GM19035 (cell line): ENCODE measurements around the gene FOXP2.
"Not testable (repeated sequence)": the region's sequence is repeated elsewhere in the genome, so short reads cannot be mapped to it uniquely, and the experiment has no call there.

Experiments
- ATAC-seq: cut with Tn5 transposase; IDR thresholded peaks from one replicate; pipeline ENCODE4 v1.9.1; 2021; ENCODE audit not compliant: unreplicated experiment

The FOXP2 gene

DNA sequence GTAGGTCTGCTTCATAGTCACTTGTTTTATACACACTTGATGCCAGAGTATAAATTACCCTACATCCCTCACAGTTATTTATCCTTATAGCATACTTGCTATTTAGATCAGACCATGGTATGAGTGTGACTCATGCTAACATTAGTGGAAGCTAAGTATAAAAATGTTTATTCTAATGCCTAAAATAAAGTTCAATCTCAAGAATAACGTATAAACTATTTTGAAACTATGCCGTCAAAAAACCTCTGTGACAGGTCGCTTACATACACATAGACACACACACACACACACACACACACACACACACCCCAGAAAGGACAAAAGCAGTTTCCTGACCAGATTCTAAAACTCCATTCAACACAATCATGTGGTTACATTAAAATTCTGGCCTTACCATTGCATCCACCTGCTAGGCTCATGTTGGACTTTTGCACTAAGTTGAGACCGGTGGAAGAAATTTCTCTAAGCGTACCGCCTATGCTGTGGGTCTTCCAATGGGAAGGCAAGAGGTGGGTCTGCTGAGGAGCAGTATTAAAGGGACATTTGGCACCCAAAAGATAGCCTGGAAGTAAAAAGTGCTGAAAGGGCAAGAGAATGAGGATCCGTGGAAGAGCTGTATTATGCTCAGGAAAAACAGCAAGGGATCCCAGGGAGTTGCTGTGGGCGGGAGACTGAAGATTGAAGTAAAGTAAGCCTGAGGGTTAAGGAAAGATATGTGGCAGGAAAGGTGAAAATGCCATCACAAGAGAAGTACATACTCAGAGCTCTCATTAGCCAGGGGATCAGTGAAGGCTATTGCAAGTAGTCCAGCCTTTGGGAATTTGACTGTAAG, 5.0 kb downstream of the FOXP2 start:
- ATAC-seq, result no peak

DNA sequence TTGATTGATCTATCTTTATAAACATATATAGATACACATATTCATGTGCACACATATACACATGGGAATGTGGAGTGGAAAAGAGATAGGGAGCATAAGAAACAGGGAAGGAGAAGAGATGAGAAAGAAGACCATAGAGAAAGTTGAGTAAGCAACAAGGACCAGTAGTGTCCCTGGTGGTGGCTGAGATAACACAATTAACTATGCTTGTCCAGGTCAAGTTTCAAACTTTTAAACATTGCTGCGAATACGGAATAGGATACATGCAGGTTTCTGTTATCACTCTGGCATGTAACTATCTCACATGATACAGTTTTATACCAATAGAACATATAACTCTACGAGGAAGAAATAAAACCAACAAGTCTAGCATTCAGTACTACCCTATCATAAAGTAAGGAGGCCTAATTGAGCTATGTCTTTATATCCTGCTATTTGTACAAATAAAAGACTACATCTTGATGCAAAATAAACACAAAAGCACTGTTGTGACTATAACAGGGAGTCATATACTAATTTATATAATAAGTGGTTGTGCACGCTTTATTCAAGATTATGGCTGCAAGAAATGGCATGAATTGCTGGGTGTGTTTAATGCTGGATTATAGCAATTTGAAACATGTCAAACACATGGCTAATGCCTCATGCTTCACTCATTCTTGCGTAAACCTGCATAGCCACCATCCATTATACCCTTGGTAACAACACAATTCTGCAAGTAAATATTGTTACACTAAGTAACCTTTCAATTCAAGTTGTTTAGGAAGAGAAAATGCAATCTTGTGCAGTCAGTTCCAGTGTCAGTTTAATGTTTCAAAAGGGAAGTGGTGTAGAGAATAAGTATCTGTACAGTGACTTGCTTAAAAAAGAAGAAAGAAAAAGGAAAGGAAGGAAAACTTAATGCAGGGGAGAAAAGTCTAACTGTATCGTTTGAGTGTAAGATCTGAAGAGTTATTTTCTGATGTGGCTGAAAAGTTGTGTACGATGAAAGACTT, 8.2 kb downstream of the FOXP2 start:
- ATAC-seq, result no peak

DNA sequence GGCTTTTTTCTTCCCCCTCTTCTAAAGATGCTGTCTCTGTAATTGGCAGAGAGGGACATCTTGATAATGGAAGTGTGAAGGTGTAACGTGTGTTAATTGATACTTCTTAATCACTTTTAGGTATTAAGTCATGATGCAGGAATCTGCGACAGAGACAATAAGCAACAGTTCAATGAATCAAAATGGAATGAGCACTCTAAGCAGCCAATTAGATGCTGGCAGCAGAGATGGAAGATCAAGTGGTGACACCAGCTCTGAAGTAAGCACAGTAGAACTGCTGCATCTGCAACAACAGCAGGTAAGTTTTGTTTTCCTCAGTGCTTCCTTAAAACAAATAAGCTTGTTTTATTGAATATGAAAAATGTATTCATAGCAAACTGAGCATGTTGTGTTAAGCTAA, 11.8 kb downstream of the FOXP2 start:
- ATAC-seq, result no peak

DNA sequence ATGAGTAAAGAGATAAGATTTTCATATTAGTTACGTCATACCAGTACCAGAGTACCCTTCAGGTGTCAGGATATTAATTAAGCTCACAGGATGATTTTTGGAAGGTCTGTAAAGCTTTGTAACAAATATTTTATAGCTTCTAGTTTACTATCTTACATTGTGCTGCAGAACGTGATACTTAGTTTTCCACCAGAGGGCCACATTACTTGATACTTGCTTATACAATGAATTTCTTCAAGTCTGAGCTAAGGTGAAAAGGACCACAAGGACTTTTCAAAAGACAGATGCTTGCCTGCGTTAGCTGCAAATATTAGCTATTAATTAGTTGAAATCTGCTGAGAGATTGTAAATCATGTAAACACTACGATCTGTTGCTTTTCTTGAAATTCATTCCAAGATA, 12.2 kb downstream of the FOXP2 start:
- no peak for ATAC-seq

DNA sequence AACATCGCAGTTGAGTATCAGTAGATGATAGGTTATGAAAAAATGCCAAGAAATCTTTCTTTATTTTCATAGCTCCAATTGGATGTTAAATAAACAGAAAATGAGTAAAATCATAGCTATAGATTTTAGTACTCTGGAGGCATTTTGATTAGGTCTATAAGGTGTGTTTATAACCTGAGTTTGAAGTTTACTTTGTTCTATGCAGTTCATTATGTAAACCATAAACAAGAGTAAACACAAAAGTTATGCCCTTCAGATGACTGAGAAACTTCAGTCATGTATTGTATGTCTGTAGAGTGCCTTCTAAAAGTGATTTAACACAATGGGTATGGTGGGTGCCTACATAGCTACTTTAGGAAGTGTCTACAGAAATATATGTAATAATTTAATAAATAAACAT, 13.6 kb downstream of the FOXP2 start:
- no peak for ATAC-seq

DNA sequence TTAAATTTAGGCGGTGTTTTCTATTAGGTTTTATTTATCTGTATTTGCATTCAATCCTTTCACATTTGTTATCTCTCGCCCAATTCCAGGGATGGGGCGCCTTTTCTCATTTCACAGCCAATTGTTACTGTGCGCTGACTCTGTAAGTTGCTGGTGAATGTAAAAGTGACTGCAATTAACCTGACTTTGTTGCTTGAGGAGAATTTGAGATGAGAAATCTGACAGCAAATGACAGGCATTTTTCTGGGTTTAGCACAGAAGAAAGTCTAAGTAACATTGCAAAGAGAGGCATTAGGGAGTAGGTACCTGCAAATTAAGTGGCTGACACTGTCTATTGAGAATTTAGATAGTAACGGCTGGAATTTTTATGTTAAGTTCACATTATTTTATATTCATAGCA, 16.6 kb downstream of the FOXP2 start:
- ATAC-seq, result no peak

DNA sequence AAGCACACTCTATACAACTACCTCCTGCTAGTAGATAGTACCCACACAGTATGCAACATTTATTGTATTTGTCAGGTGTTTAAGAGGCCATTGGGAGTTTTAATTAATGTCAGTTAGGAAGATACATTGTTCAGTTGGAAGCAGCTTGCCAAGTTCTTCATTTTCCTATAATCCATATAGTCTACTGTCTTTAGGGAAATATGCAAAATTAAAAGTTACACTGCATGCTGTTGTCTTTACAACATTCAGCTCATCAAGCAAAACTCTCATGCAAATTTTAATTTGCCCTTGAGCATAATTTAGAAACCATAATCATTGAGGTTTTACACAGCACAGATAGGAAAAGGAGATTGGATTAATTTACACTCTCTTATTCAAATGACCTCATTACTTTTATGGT, 17.4 kb downstream of the FOXP2 start:
- ATAC-seq, result no peak

DNA sequence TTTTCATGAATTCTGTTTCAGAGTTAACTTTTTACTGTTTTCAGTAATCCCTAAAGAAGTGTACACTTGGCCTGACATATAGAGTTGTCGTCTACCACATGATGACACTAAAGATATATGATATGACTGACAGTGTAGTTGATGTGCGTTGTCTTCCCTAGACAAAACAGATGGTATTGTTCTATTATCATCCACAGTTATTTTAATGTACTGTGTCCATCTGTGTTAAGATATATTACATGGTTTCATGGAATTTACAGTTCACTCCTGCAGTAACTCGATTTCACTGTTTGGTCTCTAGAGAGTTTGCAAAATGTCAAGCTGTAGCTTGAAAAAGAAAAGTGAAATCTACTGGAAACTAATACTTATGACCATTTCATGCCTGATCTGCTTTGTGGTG, 18.1 kb downstream of the FOXP2 start:
- no peak for ATAC-seq

DNA sequence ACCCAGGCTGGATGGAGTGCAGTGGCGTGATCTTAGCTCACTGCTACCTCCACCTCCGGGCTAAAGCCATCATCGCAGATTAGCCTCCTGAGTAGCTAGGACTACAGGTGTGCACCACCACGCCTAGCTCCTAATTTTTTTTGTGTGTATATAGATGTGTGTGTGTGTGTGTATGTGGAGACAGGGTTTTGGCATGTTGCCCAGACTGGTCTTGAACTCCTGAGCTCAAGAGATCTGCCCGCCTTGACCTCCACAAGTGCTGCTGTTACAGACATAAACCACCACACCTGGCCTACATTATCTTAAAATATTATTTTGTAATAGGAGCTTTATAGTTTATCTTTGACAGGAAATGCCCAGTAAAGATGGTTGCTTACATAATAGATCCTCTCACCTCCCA, 25.0 kb downstream of the FOXP2 start:
- ATAC-seq, result no peak

DNA sequence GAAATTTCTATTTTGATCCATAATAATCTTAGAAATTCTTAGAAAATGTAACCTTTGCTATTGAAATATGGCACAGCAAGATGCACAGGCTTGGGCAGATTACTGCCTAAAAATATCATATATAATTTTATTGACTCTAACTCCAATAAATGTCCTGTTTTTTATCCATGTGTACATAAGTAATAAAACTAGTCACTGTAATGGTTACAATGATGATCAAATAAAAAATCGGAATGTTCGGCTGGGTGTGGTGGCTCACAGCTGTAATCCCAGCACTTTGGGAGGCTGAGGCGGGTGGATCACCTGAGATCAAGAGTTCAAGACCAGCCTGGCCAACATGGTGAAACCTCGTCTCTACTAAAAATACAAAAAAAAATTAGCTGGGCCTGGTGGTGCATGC, 26.3 kb downstream of the FOXP2 start:
- ATAC-seq, result not testable (repeated sequence)

DNA sequence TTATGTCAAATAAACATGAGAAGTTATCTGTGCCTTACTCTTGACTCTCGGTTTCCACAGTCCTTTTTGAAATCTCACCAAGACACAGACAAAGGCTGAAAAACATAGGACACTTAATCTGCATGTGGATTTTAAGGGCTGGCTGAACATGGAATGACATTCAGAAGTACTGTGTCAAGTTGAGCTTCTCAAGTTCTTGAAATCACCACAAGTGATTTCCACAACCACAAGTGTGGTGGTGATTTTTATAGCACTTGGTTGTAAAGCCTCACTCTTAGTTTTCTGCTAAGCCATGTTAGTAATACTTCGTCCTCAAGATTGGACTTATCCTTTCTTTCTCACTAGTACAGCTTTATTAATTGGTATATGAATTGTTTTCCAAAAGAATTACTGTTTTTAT, 29.6 kb downstream of the FOXP2 start:
- ATAC-seq, result no peak

DNA sequence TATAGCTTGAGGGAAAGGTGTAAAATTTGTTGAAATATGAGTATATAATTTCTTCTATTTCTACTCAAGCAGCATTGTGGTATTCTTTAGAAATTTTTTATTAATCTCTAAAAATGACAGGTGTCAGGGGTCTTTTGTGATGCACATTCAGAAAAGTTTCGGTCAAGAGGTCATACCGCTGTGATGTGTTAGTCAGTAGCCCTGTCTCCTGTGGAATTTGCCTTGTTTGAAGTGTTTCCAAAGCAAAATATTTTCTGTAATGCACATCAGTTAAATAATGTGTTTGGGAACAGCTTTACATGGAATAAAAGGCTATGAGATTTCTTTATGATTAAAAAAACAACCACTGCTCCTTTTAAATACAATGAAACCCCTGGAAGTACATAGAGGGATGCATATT, 35.8 kb downstream of the FOXP2 start:
- ATAC-seq, result no peak

DNA sequence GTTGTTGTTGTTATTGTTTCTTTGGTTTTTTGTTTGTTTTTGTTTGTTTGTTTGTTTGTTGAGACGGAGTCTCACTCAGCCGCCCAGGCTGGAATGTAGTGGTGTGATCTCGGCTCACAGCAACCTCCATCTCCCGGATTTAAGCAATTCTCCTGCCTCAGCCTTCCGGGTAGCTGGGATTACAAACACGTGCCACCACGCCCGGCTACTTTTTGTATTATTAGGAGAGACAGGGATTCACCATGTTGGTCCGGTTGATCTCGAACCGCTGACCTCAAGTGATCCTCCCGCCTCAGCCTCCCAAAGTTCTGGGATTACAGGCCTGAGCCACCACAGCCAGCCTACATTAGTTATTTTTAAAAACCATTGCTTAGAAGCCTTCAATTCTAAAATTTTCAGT, 45.0 kb downstream of the FOXP2 start:
- no peak for ATAC-seq

DNA sequence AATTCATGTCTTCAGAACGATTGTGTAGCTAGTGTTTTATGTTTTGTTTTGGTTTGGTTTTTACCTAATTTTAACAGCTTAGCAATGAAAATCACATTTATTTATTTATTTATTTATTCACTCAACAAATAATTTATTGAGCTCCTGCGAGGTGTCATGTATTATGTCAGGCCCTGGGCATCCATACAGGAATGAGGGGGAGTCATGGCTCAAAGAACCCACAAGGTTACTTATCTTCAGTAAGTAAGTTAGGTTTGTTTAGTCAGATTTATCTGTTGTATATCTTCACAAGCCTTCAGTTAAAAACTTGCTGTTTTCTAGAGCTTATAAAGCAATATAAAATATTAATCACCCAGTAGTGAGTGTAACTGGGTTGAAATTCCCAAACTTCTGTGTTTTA, 45.4 kb downstream of the FOXP2 start:
- no peak for ATAC-seq

DNA sequence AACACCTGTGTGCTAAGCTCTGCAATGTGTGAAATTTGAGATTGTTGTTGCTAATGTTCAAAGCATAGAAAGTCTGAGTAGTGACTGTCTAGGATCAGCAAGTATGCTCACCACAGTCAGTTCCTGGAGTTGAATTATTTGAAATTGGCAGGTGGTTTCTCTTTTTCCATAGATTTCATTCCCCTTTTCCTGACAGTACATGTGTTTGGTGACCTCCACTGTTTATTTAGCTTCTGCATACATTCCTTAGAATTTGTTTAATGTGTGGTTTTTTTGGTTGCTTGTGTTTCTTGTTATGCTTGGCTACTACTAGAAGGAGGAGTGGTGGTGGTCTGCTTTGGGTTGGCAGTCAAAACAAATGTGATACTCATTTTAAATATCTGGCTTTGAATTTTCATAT, 52.3 kb downstream of the FOXP2 start:
- ATAC-seq, result no peak

DNA sequence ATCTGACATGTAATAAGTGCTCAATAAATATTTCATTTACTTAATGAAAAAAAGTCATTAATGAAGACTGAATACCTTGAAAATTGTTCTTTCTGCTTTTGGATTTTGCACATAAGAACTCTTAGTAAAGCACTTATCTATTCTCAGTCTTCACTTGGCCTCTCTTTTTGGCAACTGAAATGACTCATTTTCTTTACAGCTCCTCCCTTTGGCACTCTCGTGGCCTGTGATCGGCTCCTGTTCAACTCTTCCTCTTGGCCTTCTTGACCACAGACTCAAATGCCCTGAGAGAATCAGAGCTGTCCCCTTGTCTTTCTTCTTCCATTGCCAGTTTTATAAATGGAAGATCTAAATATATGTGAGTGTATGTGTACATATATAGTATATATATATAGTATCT, 54.2 kb downstream of the FOXP2 start:
- ATAC-seq, result no peak

DNA sequence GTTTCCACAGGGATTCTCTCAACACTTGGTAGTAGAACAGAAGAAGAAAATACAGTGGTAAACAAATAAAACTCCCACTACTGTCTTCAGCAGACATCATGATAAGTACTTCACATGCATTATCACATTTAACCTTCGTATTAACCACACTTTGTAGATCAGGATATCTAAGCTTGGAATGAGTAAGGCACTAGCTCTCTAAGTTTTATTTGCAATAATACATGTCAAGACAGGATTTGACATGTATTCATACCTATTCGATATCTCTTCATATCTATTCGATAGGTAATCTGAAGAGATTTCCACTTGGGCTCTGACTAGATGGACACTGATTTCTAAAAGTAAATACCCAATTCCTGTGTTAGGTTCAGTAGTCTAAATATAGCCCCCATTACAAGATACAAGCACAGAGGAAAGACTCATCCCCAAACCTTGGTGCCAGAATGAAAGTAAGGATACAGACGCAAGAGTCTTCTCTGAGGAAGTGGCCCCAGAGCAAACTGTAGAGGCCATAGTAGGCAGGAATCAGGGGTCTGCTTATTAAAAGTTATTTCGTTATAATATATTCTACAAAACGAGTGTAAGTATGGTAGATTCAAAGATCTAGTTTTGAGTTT, 58.4 kb downstream of the FOXP2 start:
- no peak for ATAC-seq

DNA sequence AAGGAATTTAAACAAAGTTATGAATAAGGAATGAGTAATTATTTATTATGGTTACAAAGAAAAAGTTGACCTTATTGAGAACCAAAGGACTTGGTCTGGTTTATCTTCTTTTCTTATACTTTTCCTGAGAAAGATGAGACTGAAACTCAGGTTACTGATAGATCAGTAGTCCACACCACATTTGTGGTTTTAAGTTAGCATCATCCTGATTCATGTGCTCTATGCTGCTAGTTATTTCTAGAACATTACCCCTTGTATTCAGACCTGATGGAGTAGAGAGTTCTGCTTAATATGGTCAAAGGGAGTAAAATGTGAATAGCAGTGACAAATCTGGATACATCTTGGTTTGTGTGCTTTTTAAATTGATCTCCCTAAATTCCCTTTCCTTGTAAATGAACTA, 63.8 kb downstream of the FOXP2 start:
- ATAC-seq, result no peak

DNA sequence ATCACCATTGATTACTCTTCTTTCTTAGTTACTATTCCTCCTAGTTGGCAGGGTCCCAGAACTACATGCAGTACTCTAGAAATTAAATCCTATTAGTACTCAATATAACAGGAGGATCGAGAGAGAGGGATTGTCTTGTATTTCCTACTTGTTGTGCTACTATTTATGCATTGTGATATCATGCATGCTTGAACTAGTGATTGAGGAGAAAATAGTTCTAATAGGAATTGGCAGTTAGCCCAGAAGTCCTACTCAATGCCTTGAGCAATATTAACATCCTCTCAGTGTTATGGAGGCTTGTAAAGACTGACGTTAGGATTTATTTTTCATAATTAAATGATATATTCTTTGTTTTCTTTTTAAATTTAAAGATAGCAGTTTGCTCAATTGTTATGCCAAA, 67.4 kb downstream of the FOXP2 start:
- ATAC-seq, result no peak

DNA sequence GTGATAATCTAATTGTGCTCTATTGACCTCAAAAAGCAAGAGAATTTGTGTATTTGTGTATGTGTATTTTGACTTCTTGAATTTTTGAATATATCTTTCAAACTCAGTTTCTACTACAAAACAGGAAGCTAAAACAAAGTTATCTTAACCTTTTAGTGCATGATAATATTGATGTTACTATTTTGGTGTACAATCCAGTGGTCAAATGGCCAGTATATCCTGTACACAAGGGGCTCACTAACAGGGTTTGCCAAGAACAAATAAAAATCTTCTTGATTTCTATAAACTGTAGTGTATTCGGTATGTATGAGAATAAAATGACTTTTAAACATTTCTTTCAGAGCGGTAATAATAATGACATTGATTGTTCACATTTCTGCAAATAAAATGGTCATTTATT, 69.6 kb downstream of the FOXP2 start:
- no peak for ATAC-seq

DNA sequence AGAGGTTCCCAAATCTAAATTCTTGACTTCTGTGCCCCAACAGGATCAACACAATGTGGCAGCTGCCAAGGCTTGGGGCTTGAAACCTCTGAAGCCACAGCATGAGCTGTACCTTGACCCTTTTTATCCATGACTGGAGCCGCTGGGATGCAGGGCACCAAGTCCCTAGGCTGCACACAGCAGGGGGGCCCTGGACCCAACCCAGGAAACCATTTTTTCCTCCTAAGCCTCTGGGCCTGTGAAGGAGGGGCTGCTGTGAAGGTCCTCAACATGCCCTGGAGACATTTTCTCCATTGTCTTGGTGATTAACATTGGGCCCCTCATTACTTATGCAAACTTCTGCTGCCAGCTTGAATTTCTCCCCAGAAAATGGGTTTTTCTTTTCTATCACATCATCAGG, 72.6 kb downstream of the FOXP2 start:
- no peak for ATAC-seq

DNA sequence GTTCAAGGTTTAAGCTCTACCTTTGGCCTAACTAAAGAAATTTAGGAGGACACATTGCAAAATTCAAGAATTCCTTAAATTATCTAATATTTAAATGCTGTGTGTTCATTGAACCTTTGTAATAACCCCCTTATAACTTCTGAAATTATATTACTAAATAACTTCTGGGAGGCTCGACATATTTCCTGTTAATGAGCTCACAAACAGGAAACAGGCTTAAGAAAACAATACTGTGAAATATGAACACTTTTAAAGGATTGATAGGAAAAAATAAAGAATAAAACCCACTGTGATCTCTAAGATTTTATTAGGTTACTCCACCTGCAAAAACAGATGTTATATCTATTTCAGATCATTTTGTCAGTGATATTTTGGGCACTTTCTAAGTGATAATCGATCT, 74.1 kb downstream of the FOXP2 start:
- no peak for ATAC-seq
